ENCODE results near the gene ABCC4.

The ABCC4 gene

DNA sequence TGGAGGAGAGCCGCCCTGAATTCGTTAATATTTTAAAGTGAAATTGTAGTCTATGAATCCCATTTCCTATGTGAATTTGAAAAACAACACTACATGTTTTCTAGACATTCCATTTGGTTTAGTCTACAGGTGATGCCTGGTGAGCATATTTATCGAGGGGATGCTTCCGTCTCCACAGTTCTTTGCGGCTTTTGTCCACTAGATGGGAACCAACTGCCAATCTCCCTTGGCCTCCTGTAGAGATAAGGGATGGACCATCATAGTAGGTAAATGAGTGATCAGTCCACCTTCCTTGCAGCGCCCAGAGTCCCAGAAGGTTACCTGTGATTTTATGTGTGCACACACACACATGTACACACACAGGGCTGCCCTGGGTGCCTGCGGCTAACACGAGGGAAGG, 299.1 kb downstream of the ABCC4 start:
- Histone ChIP-seq H3K36me3 (replicated peaks; ENCODE audit: low read depth, low read length) (no peaks in the 10 kb centered on the region), H2AFZ (ENCODE audit: low read depth, low read length) (no peak overlapping the region), H3K4me3 (ENCODE audit: low read length) (no peak overlapping the region), H4K20me1 (ENCODE audit: insufficient read depth, low read length) (no peaks in the 10 kb centered on the region), H3K4me1 (ENCODE audit: low read length) (no peaks in the 10 kb centered on the region), H3K27me3 (ENCODE audit: low read depth, low read length) (no peaks in the 10 kb centered on the region), H3K9ac (ENCODE audit: low read length) (no peak overlapping the region), H3K27ac (ENCODE audit: low read length) (no peak overlapping the region), H3K79me2 (ENCODE audit: low read length) (no peaks in the 10 kb centered on the region), H3K9me3 (ENCODE audit: insufficient read depth, low read length) (no peaks in the 10 kb centered on the region), H3K4me2 (ENCODE audit: low read length) (no peak overlapping the region)
- TF ChIP-seq EZH2phosphoT487 (IDR thresholded peaks at IDR 0.05; ENCODE audit: low read depth) = no peak
- TF ChIP-seq, protein P1, sequence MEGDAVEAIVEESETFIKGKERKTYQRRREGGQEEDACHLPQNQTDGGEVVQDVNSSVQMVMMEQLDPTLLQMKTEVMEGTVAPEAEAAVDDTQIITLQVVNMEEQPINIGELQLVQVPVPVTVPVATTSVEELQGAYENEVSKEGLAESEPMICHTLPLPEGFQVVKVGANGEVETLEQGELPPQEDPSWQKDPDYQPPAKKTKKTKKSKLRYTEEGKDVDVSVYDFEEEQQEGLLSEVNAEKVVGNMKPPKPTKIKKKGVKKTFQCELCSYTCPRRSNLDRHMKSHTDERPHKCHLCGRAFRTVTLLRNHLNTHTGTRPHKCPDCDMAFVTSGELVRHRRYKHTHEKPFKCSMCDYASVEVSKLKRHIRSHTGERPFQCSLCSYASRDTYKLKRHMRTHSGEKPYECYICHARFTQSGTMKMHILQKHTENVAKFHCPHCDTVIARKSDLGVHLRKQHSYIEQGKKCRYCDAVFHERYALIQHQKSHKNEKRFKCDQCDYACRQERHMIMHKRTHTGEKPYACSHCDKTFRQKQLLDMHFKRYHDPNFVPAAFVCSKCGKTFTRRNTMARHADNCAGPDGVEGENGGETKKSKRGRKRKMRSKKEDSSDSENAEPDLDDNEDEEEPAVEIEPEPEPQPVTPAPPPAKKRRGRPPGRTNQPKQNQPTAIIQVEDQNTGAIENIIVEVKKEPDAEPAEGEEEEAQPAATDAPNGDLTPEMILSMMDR (IDR thresholded peaks at IDR 0.05; ENCODE audit: low read depth, low read length) = no peak

- Histone ChIP-seq H3K27ac (ENCODE audit: low read length) (no peak overlapping the region), H3K4me1 (ENCODE audit: low read length) (no peaks in the 10 kb centered on the region), H3K4me3 (ENCODE audit: low read length) (no peak overlapping the region), H3K9me3 (ENCODE audit: insufficient read depth, low read length) (no peaks in the 10 kb centered on the region), H2AFZ (ENCODE audit: low read depth, low read length) (no peak overlapping the region), H3K27me3 (ENCODE audit: low read depth, low read length) (no peaks in the 10 kb centered on the region), H3K4me2 (ENCODE audit: low read length) (no peak overlapping the region), H3K79me2 (ENCODE audit: low read length) (no peaks in the 10 kb centered on the region), H3K9ac (ENCODE audit: low read length) (no peak overlapping the region), H3K36me3 (replicated peaks; ENCODE audit: low read depth, low read length) (no peaks in the 10 kb centered on the region), H4K20me1 (ENCODE audit: insufficient read depth, low read length) (no peaks in the 10 kb centered on the region)
- TF ChIP-seq, protein P1 (IDR thresholded peaks at IDR 0.05; ENCODE audit: low read depth, low read length) = no peak
- no peak for TF ChIP-seq EZH2phosphoT487 (IDR thresholded peaks at IDR 0.05; ENCODE audit: low read depth)
These were observed 301.4 kb downstream of the ABCC4 start for GRCh38 chr13:94999871-95000270.

DNA sequence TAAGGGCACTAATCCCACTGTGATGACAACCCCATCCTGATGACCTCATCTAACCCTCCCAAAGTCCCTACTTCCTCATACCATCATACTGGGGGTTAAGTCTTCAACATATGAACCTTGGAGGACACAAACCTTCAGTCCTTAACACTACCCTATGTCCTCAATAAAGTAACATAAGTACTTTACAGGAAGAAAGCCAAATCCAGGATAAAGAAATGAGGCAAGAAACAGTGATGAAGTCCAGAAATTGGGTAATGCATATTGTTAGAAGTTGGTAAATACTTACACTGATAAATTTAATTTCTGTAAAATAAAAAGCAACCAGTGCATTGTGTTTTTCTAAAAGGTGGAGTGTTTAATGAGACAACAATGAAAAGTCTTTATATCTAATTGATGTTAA, 304.1 kb downstream of the ABCC4 start:
- Histone ChIP-seq H3K4me3 (ENCODE audit: low read length) (no peak overlapping the region), H2AFZ (ENCODE audit: low read depth, low read length) (no peak overlapping the region), H3K9me3 (ENCODE audit: insufficient read depth, low read length) (no peaks in the 10 kb centered on the region), H4K20me1 (ENCODE audit: insufficient read depth, low read length) (no peaks in the 10 kb centered on the region), H3K27ac (ENCODE audit: low read length) (no peak overlapping the region), H3K36me3 (replicated peaks; ENCODE audit: low read depth, low read length) (no peaks in the 10 kb centered on the region), H3K27me3 (ENCODE audit: low read depth, low read length) (peaks cover 13% of the 10 kb centered on the region; the same call in 1 of the 2 replicates), H3K9ac (ENCODE audit: low read length) (no peak overlapping the region), H3K4me1 (ENCODE audit: low read length) (no peaks in the 10 kb centered on the region), H3K4me2 (ENCODE audit: low read length) (no peak overlapping the region), H3K79me2 (ENCODE audit: low read length) (no peaks in the 10 kb centered on the region)
- TF ChIP-seq EZH2phosphoT487 (IDR thresholded peaks at IDR 0.05; ENCODE audit: low read depth) = no peak
- TF ChIP-seq, protein P1 (IDR thresholded peaks at IDR 0.05; ENCODE audit: low read depth, low read length) = no peak

DNA sequence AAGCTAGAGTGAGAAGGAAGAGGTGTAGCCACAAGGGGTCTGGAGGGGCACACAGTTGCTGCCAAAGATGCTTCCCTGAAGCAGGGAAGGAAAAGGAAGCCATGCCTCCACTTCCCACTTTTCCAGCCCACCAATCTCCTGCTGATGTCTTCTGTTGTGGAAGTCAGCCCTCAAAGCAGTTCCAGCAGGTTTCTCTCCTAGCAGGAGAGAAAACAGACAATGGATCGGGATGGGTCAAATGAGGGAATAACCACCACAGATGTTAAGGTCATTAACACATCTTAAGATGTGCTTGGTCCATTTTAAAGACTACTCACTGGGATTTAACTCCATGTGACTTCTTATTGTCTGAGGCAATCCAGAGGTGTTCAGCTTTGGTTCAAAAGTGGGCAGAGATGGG, 304.8 kb downstream of the ABCC4 start:
- Histone ChIP-seq H3K36me3 (replicated peaks; ENCODE audit: low read depth, low read length) (no peaks in the 10 kb centered on the region), H3K27me3 (ENCODE audit: low read depth, low read length) (peaks cover 15% of the 10 kb centered on the region; the same call in 1 of the 2 replicates), H3K4me1 (ENCODE audit: low read length) (no peaks in the 10 kb centered on the region), H3K4me3 (ENCODE audit: low read length) (no peak overlapping the region), H4K20me1 (ENCODE audit: insufficient read depth, low read length) (no peaks in the 10 kb centered on the region), H3K27ac (ENCODE audit: low read length) (no peak overlapping the region), H3K4me2 (ENCODE audit: low read length) (no peak overlapping the region), H2AFZ (ENCODE audit: low read depth, low read length) (no peak overlapping the region), H3K79me2 (ENCODE audit: low read length) (no peaks in the 10 kb centered on the region), H3K9me3 (ENCODE audit: insufficient read depth, low read length) (no peaks in the 10 kb centered on the region), H3K9ac (ENCODE audit: low read length) (no peak overlapping the region)
- TF ChIP-seq, protein P1 (IDR thresholded peaks at IDR 0.05; ENCODE audit: low read depth, low read length) = no peak
- no peak for TF ChIP-seq EZH2phosphoT487 (IDR thresholded peaks at IDR 0.05; ENCODE audit: low read depth)
